ENCODE measurements around the gene LYL1. TPM values are rescaled to one million over a fixed set of nuclear protein-coding genes. Genes with fewer than 3 reads are reported as not detected.

Gene LYL1
- 0.53 and 2.7 TPM in 2 replicates for total RNA-seq

GRCh38 chr19:13102666-13103580, at the start of gene LYL1:
TSS of gene LYL1 (minus strand) at chr19:13102858. CDS start at chr19:13101171, 1,687 bp downstream.

GRCh38 chr19:13150187-13150930, 47.7 kb upstream of the LYL1 start, which contains the start of the genes IER2 and STX10:
TSS of gene IER2 (plus strand) at chr19:13150411. CDS start at chr19:13153187, 2,776 bp downstream.
TSS of gene STX10 (minus strand) at chr19:13150375. CDS start at chr19:13150173, 202 bp downstream.

GRCh38 chr19:13117772-13118423, 15.2 kb upstream of the LYL1 start, which contains the start of gene NACC1:
TSS of gene NACC1 (plus strand) at chr19:13118264. CDS start at chr19:13135208, 16,944 bp downstream.

GRCh38 chr19:13116282-13117175, 13.9 kb upstream of the LYL1 start, which contains the start of gene TRMT1:
TSS of gene TRMT1 (minus strand) at chr19:13116740. CDS start at chr19:13116399, 341 bp downstream.

Other genes with a start within 250 kb of the LYL1 start
- 35.8 and 48.5 TPM in 2 replicates for gene DNASE2, start 221.4 kb downstream of the LYL1 start, total RNA-seq
- not detected in 2 replicates for gene KLF1, start 215.7 kb downstream of the LYL1 start, total RNA-seq
- gene GCDH, start 211.7 kb downstream of the LYL1 start, total RNA-seq, result 30.6 and 39.4 TPM in 2 replicates
- gene SYCE2, start 183.6 kb downstream of the LYL1 start, total RNA-seq, result 0.08 and 0.23 TPM in 2 replicates
- 66.7 and 87.1 TPM in 2 replicates for gene FARSA, start 169.1 kb downstream of the LYL1 start, total RNA-seq
- gene CALR, start 164.2 kb downstream of the LYL1 start, total RNA-seq, result 1,822 and 2,213 TPM in 2 replicates
- 117 and 122 TPM in 2 replicates for gene RAD23A, start 157.0 kb downstream of the LYL1 start, total RNA-seq
- 65.8 and 102 TPM in 2 replicates for gene GADD45GIP1, start 145.6 kb downstream of the LYL1 start, total RNA-seq
- not detected in 2 replicates for gene DAND5, start 133.3 kb downstream of the LYL1 start, total RNA-seq
- gene NFIX, start 107.4 kb downstream of the LYL1 start, total RNA-seq, result 16.7 and 18.9 TPM in 2 replicates
- 35.5 and 40.1 TPM in 2 replicates for gene TRMT1, start 13.9 kb upstream of the LYL1 start, total RNA-seq
- 57.6 and 71.9 TPM in 2 replicates for gene NACC1, start 15.4 kb upstream of the LYL1 start, total RNA-seq
- 93.3 and 98.0 TPM in 2 replicates for gene STX10, start 47.5 kb upstream of the LYL1 start, total RNA-seq
- 123 and 158 TPM in 2 replicates for gene IER2, start 47.6 kb upstream of the LYL1 start, total RNA-seq

All from hair follicular keratinocyte (primary cell).